K562 (cell line): ENCODE measurements around the gene UTP20. TPM values are rescaled to one million over a fixed set of nuclear protein-coding genes. Genes with fewer than 3 reads are reported as not detected.

Source experiments
- CEBPB ChIP-seq: fragments of 450-650 bp; IDR thresholded peaks from 2 replicates; pipeline ENCODE4 v1.6.1; 2016; ENCODE audit warnings: missing genetic modification characterization, missing compliant biosample characterization
- ELF1 ChIP-seq: fragments of 200-800 bp; sonication (Bioruptor generic); IDR thresholded peaks from 2 replicates; pipeline ENCODE4 v1.6.1; 2016; ENCODE audit warnings: missing genetic modification characterization, missing compliant biosample characterization
- KAT7 ChIP-seq: sonication (generic); formaldehyde crosslinking; IDR thresholded peaks from 2 replicates; pipeline ENCODE4 v1.8.0; 2022; ENCODE audit warnings: missing genetic modification reagents, mild to moderate bottlenecking, borderline replicate concordance
- KHSRP ChIP-seq: fragments of 450-650 bp; IDR thresholded peaks from 2 replicates; pipeline ENCODE4 v1.6.1; 2017
- NEUROD1 ChIP-seq: fragments of 150-350 bp; IDR thresholded peaks from 2 replicates; pipeline ENCODE4 v1.6.1; 2014; ENCODE audit warnings: borderline replicate concordance, low read length, low read depth; ENCODE audit not compliant: partially characterized antibody
- NFYB ChIP-seq: IDR thresholded peaks from 2 replicates; pipeline ENCODE4 v1.6.1; 2011; ENCODE audit warnings: mild to moderate bottlenecking, moderate library complexity; ENCODE audit not compliant: insufficient read length; ENCODE audit errors: extremely low read depth
- PHF8 ChIP-seq: fragments of 200-600 bp; sonication (generic); IDR thresholded peaks from 2 replicates; pipeline ENCODE4 v1.6.1; 2012; ENCODE audit warnings: mixed run types, mild to moderate bottlenecking, inconsistent platforms, low read length, moderate library complexity, borderline replicate concordance
- SIN3A ChIP-seq, 2 experiments: fragments of 150-350 bp in 1 of 2; IDR thresholded peaks; 2 replicates each; pipeline ENCODE4 v1.6.1; 2011 to 2016; ENCODE audit warnings: borderline replicate concordance in 2 of 2, low read depth in 2 of 2, low read length in 2 of 2, mild to moderate bottlenecking in 2 of 2, moderate library complexity in 2 of 2; ENCODE audit not compliant: control insufficient read depth in 1 of 2
- SRSF1 ChIP-seq: fragments of 200-400 bp; formaldehyde crosslinking; IDR thresholded peaks from 2 replicates; pipeline ENCODE4 v1.6.1; 2017; ENCODE audit warnings: mild to moderate bottlenecking, low read depth, low read length, moderate library complexity
- SRSF3 ChIP-seq: fragments of 200-400 bp; formaldehyde crosslinking; IDR thresholded peaks from 2 replicates; pipeline ENCODE4 v1.6.1; 2016; ENCODE audit warnings: mild to moderate bottlenecking, low read length, moderate library complexity; ENCODE audit not compliant: insufficient read depth
- TEAD1 ChIP-seq, 2 experiments: fragments of 450-650 bp in 1 of 2; sonication (generic) in 1 of 2; formaldehyde crosslinking; IDR thresholded peaks; 2 replicates each; pipeline versions ENCODE4 v1.4.0 to v1.8.0; 2020 to 2022; ENCODE audit warnings: mild to moderate bottlenecking in 2 of 2, missing genetic modification reagents in 1 of 2
- YY1 ChIP-seq, 3 experiments: IDR thresholded peaks; 2 replicates each; pipeline ENCODE4 v1.6.1; 2011; ENCODE audit warnings: low read length in 2 of 3, mild to moderate bottlenecking in 2 of 3, moderate library complexity in 2 of 3, borderline replicate concordance in 1 of 3, control low read depth in 1 of 3, low read depth in 1 of 3; ENCODE audit not compliant: insufficient read depth in 3 of 3, insufficient replicate concordance in 2 of 3, control insufficient read depth in 1 of 3, insufficient read length in 1 of 3; ENCODE audit errors: extremely low read depth in 1 of 3
- ZEB2 ChIP-seq: fragments of 450-650 bp; IDR thresholded peaks from 2 replicates; pipeline ENCODE4 v1.6.1; 2016
- ZNF282 ChIP-seq: sonication (generic); formaldehyde crosslinking; IDR thresholded peaks from 2 replicates; pipeline ENCODE4 v1.8.1; 2023; ENCODE audit warnings: missing genetic modification reagents
- polyA plus RNA-seq, 8 experiments: library from polyadenylated mRNA; depleted of rRNA in 4 of 8; stranded (reverse) in 5 of 8; unstranded in 3 of 8; fragments of >200 nt; fragmentation: Nextera tagmentation in 2 of 8; fragmentation: Illumina TruSeq in 1 of 8; extraction: Ambion mirVana in 2 of 8; extraction: Trizol in 1 of 8; gene quantifications; 2 replicates each; pipeline versions ENCODE4 v1.2.1 to v1.2.3, GENCODE V29; 2011 to 2014; ENCODE audit warnings: inconsistent platforms in 1 of 8, missing spikeins in 1 of 8
- total RNA-seq, 7 experiments: library from RNA; depleted of rRNA in 6 of 7; stranded (reverse); fragments of >200 nt in 6 of 7; fragmentation: Illumina TruSeq in 2 of 7; extraction: Trizol in 2 of 7; gene quantifications; 2 replicates each; pipeline versions ENCODE4 v1.2.1 to v1.2.3, GENCODE V29; 2011 to 2021; ENCODE audit warnings: low replicate concordance in 1 of 7
- TF ChIP-seq, protein P1 (sequence below), 2 experiments: fragments of 450-650 bp; formaldehyde crosslinking in 1 of 2; IDR thresholded peaks; 2 replicates each; pipeline versions ENCODE4 v1.4.0 to v1.6.1; 2014 to 2020; ENCODE audit warnings: mild to moderate bottlenecking in 2 of 2, borderline replicate concordance in 1 of 2, low read depth in 1 of 2
- TF ChIP-seq, protein P2 (sequence below): fragments of 450-650 bp; formaldehyde crosslinking; IDR thresholded peaks from 2 replicates; pipeline ENCODE4 v1.4.0; 2022; ENCODE audit warnings: missing genetic modification characterization

Gene UTP20
- total and polyA plus RNA-seq, 9 of the 15 experiments (the other 6 are each of a cell fraction or from before 2014, with no cell fraction given), result 4.3 to 41.3 (median 20.7) TPM

DNA sequence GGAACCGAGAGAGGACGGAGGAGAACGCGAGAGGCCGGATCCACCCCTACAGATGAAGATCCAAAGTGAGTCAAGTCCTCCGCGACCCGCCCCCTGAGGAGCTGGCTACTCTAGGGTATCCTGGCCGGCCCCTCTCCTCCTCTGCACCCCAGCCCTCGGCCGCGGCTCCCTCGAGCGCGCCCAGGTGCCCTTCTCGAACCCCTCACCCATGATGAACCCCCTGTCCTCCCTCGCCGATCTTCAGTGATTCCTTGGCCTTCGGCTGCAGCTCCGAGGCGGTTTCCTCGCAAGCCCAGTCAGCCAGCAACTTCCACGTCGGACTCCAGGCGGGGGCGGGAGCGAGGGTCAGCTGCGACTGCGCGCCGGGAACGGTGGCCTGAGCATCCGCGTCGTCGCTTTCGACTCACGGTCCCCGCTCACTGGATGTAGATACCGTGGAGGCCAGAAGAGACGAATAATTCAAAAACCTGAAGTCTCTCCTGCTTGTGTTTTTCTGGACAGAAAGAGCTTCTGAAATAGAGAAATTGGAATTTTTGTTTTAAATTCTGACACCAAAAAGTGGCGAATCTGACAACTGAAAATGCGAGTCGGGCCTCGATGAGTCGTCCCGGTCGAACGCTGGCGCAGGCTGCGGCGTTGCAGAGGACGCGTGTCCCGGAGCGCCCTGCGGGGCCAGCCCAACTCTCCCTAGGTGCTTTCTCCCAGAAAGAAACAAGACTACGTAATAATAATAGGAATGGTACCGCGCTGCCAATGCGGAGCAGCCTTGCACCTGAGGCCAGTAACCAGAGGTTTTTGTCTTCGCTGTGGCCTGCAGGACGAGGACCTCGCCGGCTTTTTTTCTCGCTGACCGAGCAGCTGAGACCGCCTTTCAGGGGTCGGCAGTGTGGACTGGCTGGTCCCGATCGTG, 127.8 kb downstream of the UTP20 start, which contains the start of gene ARL1 (continued):
- TF ChIP-seq, protein P1, sequence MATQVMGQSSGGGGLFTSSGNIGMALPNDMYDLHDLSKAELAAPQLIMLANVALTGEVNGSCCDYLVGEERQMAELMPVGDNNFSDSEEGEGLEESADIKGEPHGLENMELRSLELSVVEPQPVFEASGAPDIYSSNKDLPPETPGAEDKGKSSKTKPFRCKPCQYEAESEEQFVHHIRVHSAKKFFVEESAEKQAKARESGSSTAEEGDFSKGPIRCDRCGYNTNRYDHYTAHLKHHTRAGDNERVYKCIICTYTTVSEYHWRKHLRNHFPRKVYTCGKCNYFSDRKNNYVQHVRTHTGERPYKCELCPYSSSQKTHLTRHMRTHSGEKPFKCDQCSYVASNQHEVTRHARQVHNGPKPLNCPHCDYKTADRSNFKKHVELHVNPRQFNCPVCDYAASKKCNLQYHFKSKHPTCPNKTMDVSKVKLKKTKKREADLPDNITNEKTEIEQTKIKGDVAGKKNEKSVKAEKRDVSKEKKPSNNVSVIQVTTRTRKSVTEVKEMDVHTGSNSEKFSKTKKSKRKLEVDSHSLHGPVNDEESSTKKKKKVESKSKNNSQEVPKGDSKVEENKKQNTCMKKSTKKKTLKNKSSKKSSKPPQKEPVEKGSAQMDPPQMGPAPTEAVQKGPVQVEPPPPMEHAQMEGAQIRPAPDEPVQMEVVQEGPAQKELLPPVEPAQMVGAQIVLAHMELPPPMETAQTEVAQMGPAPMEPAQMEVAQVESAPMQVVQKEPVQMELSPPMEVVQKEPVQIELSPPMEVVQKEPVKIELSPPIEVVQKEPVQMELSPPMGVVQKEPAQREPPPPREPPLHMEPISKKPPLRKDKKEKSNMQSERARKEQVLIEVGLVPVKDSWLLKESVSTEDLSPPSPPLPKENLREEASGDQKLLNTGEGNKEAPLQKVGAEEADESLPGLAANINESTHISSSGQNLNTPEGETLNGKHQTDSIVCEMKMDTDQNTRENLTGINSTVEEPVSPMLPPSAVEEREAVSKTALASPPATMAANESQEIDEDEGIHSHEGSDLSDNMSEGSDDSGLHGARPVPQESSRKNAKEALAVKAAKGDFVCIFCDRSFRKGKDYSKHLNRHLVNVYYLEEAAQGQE (IDR thresholded peaks at IDR 0.05; ENCODE audit: borderline replicate concordance), result no peak
- TF ChIP-seq, protein P1 (CRISPR knock-in tag; IDR thresholded peaks at IDR 0.05; ENCODE audit: low read depth), result no peak
- TF ChIP-seq KHSRP (peak; percentile 25; the same call in 1 of the 2 replicates), NFYB (no peak), SRSF3 (no peak), KAT7 (no peak), ZNF282 (CRISPR knock-in tag) (no peak), SIN3A (IDR thresholded peaks at IDR 0.05; ENCODE audit: borderline replicate concordance in 2 of 2, control insufficient read depth in 1 of 2, low read depth in 2 of 2, low read length in 2 of 2) (peak; percentile 61 to 75; a peak in 1 of 4 replicates), CEBPB (no peak), TEAD1 (CRISPR knock-in tag; IDR thresholded peaks at IDR 0.05) (peak in 1 of 2 experiments; percentile 49; a peak in 2 of 4 replicates), ZEB2 (peak; percentile 100), YY1 (IDR thresholded peaks at IDR 0.05; ENCODE audit: borderline replicate concordance in 1 of 3, control insufficient read depth in 1 of 3, extremely low read depth in 1 of 3, insufficient read depth in 3 of 3, insufficient read length in 1 of 3, insufficient replicate concordance in 2 of 3, low read depth in 1 of 3, low read length in 2 of 3) (peak in 1 of 3 experiments; percentile 70), NEUROD1 (peak; percentile 10), ELF1 (peak; percentile 44; the same call in 1 of the 2 replicates), PHF8 (peak; percentile 94), SRSF1 (no peak)
- TF ChIP-seq, protein P2, sequence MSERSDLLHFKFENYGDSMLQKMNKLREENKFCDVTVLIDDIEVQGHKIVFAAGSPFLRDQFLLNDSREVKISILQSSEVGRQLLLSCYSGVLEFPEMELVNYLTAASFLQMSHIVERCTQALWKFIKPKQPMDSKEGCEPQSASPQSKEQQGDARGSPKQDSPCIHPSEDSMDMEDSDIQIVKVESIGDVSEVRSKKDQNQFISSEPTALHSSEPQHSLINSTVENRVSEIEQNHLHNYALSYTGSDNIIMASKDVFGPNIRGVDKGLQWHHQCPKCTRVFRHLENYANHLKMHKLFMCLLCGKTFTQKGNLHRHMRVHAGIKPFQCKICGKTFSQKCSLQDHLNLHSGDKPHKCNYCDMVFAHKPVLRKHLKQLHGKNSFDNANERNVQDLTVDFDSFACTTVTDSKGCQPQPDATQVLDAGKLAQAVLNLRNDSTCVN (CRISPR knock-in tag), result peak; percentile 8; the same call in 1 of the 2 replicates
